Activated B cell treated with CpG ODN at 0.5 μM for 24 hours (primary cell): Measurements from ENCODE around the gene CHD6. TPM values are rescaled to one million over a fixed set of nuclear protein-coding genes. Genes with fewer than 3 reads are reported as not detected.

Source experiments
- ATAC-seq: fragments of 200-7000 bp; cut with Tn5 transposase; one replicate; pipeline ENCODE4 v1.10.0; 2021; ENCODE audit warnings: low read depth, mild to moderate bottlenecking, moderate library complexity
- CTCF ChIA-PET: fragments of 350-600 bp; sonication (Branson Sonifier 250); formaldehyde crosslinking; loops from one replicate; lab custom pipeline; 2021; ENCODE audit warnings: antibody characterized with exemption; lab: Charles Lee
- POLR2A ChIA-PET: fragments of 350-600 bp; sonication (Branson Sonifier 250); formaldehyde crosslinking; loops from one replicate; lab custom pipeline; 2021; ENCODE audit warnings: antibody characterized with exemption; lab: Charles Lee
- DNase-seq: peaks from one replicate; pipeline ENCODE4 v3.0.0; 2022
- H3K27ac Mint-ChIP-seq: one replicate; pipeline ENCODE4 v1.8.0; 2020; ENCODE audit warnings: mixed read lengths
- H3K27me3 Mint-ChIP-seq: one replicate; pipeline ENCODE4 v1.8.0; 2021; ENCODE audit warnings: mixed read lengths
- H3K36me3 Mint-ChIP-seq: one replicate; pipeline ENCODE4 v1.8.0; 2021; ENCODE audit warnings: low read depth, mixed read lengths
- H3K4me1 Mint-ChIP-seq: one replicate; pipeline ENCODE4 v1.8.0; 2021; ENCODE audit warnings: mixed read lengths
- H3K4me3 Mint-ChIP-seq: one replicate; pipeline ENCODE4 v1.8.0; 2020; ENCODE audit warnings: mild to moderate bottlenecking, mixed read lengths
- H3K9me3 Mint-ChIP-seq: one replicate; pipeline ENCODE4 v1.8.0; 2020; ENCODE audit warnings: mixed read lengths
- intact Hi-C: fragments of 100-400 bp; cut with micrococcal nuclease; formaldehyde crosslinking; loops from one replicate; pipeline ENCODE4 v1.15.1; 2024
- total RNA-seq: library from RNA; stranded (reverse); gene quantifications from 2 replicates; pipeline ENCODE4 v1.2.3, GENCODE V29; 2022
- TF ChIP-seq, protein P1 (sequence below): fragments of 200-600 bp; IDR thresholded peaks from one replicate; pipeline ENCODE4 v1.8.0; 2022; ENCODE audit warnings: antibody characterized with exemption, mild to moderate bottlenecking

The CHD6 gene
- total RNA-seq, 1 donor from 2014 or later: 59.9 TPM

DNA sequence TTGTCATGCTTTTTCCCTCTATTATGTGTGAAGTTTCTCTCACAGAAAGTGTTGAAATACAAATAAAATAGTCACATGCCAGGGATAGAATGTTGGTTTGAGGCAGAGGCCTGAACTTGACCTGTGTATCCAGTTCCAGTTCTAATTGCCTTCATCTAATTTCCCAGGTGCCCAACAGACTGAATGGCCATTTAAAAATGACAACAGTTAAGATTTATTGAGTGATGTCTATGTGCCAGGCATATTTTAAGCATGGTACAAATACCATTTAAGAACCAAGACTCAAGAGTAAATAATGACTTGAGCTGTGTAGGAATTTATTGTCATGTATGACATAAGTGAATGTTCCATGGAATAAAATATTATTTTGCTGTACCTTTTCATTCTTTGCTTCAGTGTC lies 163.9 kb downstream of the CHD6 start:
- Mint-ChIP-seq H3K36me3 (peaks cover 84% of the 10 kb centered on the region), H3K4me3 (no peak overlapping the region), H3K4me1 (no peaks in the 10 kb centered on the region), H3K27me3 (no peaks in the 10 kb centered on the region), H3K27ac (no peak overlapping the region), H3K9me3 (no peaks in the 10 kb centered on the region)
- no peak for ATAC-seq
- CTCF ChIA-PET: no interaction called here
- TF ChIP-seq, protein P1, sequence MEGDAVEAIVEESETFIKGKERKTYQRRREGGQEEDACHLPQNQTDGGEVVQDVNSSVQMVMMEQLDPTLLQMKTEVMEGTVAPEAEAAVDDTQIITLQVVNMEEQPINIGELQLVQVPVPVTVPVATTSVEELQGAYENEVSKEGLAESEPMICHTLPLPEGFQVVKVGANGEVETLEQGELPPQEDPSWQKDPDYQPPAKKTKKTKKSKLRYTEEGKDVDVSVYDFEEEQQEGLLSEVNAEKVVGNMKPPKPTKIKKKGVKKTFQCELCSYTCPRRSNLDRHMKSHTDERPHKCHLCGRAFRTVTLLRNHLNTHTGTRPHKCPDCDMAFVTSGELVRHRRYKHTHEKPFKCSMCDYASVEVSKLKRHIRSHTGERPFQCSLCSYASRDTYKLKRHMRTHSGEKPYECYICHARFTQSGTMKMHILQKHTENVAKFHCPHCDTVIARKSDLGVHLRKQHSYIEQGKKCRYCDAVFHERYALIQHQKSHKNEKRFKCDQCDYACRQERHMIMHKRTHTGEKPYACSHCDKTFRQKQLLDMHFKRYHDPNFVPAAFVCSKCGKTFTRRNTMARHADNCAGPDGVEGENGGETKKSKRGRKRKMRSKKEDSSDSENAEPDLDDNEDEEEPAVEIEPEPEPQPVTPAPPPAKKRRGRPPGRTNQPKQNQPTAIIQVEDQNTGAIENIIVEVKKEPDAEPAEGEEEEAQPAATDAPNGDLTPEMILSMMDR: no peak
- no peak for DNase-seq
- intact Hi-C loops: no loop called here
- POLR2A ChIA-PET: no interaction called here

DNA sequence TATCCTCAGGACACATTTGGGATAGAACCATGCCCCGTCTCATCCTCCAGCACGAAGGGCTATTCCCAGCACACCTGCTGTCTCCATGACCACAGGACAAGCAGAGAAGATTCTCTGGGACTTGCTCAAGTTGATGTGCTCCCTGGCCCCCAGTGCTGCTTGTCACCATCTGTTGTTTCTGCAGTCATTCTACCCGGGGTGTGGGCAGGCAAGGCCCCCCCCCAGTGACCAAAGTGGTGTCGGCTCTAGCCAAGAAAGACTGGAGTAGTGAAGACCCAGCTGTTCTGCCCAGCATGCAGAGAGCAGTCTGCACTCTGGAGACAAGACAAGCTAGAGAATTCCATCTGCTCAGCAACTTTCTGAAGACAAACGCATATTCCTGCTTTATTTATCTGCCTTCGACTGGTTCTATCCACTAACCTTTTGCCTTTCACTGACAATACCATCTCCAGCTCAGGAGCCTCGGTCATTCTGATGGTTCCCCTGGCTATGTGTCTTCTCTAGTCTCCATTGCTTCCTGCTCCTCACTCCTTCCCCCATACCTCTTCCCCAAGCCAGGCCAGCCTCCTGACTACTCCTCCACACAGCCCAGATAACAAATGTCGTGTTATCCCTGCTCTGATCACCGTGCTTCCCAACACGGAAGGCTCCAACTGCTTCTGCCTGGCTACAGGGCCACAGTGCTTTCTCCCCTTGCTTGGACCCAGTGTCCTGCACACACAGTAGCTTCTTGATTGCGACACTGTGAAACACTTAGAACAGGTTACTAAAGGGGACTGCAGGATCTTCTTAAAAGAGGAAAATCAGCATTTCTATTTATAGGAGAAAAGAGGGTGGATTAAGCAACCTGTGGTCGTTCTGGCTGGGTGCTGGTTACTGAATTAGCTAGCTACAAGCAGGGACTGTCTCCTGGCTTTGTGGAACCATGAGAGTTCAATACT lies 164.9 kb downstream of the CHD6 start:
- intact Hi-C loops: no loop called here
- TF ChIP-seq, protein P1: no peak
- POLR2A ChIA-PET: no interaction called here
- ATAC-seq (no peak), DNase-seq (no peak)
- CTCF ChIA-PET: no interaction called here
- no peaks in the 10 kb centered on the region for H3K27me3 Mint-ChIP-seq
- no peak overlapping the region for H3K27ac Mint-ChIP-seq
- H3K4me1 Mint-ChIP-seq: no peaks in the 10 kb centered on the region
- peaks cover 88% of the 10 kb centered on the region for H3K36me3 Mint-ChIP-seq
- no peak overlapping the region for H3K4me3 Mint-ChIP-seq
- H3K9me3 Mint-ChIP-seq: no peaks in the 10 kb centered on the region

DNA sequence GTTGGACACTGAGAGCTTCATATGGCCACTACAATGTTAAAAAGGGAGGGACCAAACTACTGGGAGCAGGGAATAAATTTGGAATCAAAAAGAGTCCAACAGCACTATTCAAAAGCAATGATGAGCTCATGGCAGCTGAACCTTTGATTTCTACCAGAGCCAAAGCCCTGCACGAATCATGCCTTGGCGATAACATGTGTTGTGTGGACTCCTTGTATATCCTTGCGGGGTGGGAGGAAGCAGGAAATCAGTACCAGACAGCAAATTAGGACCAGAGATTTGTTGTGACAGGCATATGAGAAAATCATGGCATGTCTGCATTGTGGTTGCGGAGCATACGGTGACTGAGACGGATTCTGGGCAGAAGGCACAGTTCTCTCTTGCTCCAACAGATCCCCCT lies 166.0 kb downstream of the CHD6 start:
- Mint-ChIP-seq H3K4me1 (no peaks in the 10 kb centered on the region), H3K9me3 (no peaks in the 10 kb centered on the region), H3K27ac (no peak overlapping the region), H3K36me3 (peaks cover 92% of the 10 kb centered on the region), H3K27me3 (no peaks in the 10 kb centered on the region), H3K4me3 (no peak overlapping the region)
- TF ChIP-seq, protein P1: no peak
- DNase-seq: no peak
- ChIA-PET CTCF (no interaction called here), POLR2A (no interaction called here)
- no peak for ATAC-seq
- intact Hi-C loops: no loop called here

DNA sequence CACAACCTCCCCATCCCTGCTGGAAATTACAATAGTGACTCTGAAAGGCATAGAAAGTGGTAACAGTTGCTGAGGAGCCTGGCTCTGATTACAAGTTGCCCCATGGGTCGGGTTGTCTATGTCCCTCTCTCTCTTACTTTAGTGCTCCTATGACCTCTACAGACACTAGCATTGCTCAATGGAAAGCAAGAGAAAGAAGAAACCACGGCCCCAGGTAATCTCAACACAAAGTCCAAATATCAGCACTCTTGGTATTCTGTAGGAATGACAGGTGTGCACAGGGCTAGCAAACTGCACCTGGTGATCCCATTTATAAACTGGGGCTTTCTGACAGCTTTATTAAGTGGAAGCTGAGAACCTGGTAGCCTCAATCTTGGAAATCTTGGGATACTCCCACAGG lies 171.2 kb downstream of the CHD6 start:
- ChIA-PET CTCF (no interaction called here), POLR2A (no interaction called here)
- Mint-ChIP-seq H3K27ac (no peak overlapping the region), H3K4me3 (no peak overlapping the region), H3K36me3 (peaks cover 89% of the 10 kb centered on the region), H3K27me3 (no peaks in the 10 kb centered on the region), H3K4me1 (no peaks in the 10 kb centered on the region), H3K9me3 (no peaks in the 10 kb centered on the region)
- TF ChIP-seq, protein P1: no peak
- ATAC-seq: no peak
- intact Hi-C loops: no loop called here
- no peak for DNase-seq

DNA sequence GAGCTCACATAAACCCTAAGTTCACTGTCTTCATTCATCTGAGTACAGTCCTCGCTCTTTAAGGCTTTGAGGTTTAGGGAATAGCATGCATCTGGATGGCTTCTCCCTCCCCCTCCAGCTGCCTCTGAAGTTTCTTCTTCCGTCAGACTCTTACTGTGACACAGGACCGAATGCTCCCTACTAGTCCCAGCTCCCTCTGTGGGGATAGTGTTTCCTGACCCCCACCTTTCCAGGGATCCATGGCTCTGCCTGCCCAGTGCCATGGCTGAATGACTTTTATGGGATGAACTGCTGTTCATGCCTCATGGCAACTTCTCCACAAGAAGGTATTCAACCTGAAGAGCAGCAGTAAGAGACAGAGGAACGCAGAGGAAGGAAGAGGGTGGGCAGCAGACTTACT lies 171.7 kb downstream of the CHD6 start:
- DNase-seq: no peak
- no peak overlapping the region for H3K27ac Mint-ChIP-seq
- no peaks in the 10 kb centered on the region for H3K27me3 Mint-ChIP-seq
- H3K9me3 Mint-ChIP-seq: no peaks in the 10 kb centered on the region
- intact Hi-C loops: no loop called here
- ChIA-PET CTCF (no interaction called here), POLR2A (no interaction called here)
- no peak for ATAC-seq
- no peaks in the 10 kb centered on the region for H3K4me1 Mint-ChIP-seq
- TF ChIP-seq, protein P1: no peak
- no peak overlapping the region for H3K4me3 Mint-ChIP-seq
- peaks cover 89% of the 10 kb centered on the region for H3K36me3 Mint-ChIP-seq
